OCI-LY1 (cell line): ENCODE results near the gene BRI3BP.

Experiments
- CTCF ChIP-seq: fragments of 200-600 bp; sonication (generic), shearing (Covaris generic); IDR thresholded peaks from 2 replicates; pipeline ENCODE4 v1.5.1; 2017; ENCODE audit warnings: mild to moderate bottlenecking, antibody characterized with exemption, low read length, moderate library complexity, mixed read lengths
- EZH2 ChIP-seq: fragments of 200-600 bp; sonication (generic), shearing (Covaris generic); IDR thresholded peaks from 2 replicates; pipeline ENCODE4 v1.8.0; 2017; ENCODE audit warnings: borderline replicate concordance, mixed run types, mild to moderate bottlenecking, antibody characterized with exemption, low read length, moderate library complexity, mixed read lengths

GRCh38 chr12:125061229-125061628 is 67.8 kb downstream of the BRI3BP start:
- TF ChIP-seq EZH2 (no peak), CTCF (no peak)
